ENCODE results near the gene LRPAP1.

The LRPAP1 gene

GRCh38 chr4:3519468-3520264 lies 12.6 kb downstream of the LRPAP1 start:
- TF ChIP-seq GATA3 (IDR thresholded peaks at IDR 0.05; ENCODE audit: low read depth, low read length) (no peak), GATA2 (IDR thresholded peaks at IDR 0.05; ENCODE audit: low read depth, low read length) (no peak)

DNA sequence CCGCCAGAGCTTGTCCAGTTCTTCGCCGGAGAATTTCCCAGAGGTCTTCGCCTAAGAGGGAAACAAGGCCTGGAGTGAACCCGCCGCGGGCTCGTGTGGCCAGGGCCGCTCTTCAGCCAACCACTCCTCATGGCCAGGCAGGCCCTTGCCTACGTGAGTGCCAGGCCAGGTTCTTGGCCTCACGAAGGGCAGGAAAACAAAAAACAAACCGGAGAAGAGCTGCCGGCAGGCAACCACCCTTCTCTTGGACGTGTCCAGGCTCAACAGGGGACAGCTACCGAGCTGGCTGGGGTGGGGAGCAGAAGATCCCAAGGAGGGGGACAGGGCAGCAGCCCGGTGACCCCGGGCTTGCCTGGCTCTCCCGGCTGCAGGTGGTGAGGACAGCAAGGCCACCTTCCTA lies 13.3 kb downstream of the LRPAP1 start:
- TF ChIP-seq GATA3 (IDR thresholded peaks at IDR 0.05; ENCODE audit: low read depth, low read length) (no peak), GATA2 (IDR thresholded peaks at IDR 0.05; ENCODE audit: low read depth, low read length) (no peak)

GRCh38 chr4:3518511-3518880 lies 13.7 kb downstream of the LRPAP1 start:
- TF ChIP-seq GATA3 (IDR thresholded peaks at IDR 0.05; ENCODE audit: low read depth, low read length) (no peak), GATA2 (IDR thresholded peaks at IDR 0.05; ENCODE audit: low read depth, low read length) (no peak)

DNA sequence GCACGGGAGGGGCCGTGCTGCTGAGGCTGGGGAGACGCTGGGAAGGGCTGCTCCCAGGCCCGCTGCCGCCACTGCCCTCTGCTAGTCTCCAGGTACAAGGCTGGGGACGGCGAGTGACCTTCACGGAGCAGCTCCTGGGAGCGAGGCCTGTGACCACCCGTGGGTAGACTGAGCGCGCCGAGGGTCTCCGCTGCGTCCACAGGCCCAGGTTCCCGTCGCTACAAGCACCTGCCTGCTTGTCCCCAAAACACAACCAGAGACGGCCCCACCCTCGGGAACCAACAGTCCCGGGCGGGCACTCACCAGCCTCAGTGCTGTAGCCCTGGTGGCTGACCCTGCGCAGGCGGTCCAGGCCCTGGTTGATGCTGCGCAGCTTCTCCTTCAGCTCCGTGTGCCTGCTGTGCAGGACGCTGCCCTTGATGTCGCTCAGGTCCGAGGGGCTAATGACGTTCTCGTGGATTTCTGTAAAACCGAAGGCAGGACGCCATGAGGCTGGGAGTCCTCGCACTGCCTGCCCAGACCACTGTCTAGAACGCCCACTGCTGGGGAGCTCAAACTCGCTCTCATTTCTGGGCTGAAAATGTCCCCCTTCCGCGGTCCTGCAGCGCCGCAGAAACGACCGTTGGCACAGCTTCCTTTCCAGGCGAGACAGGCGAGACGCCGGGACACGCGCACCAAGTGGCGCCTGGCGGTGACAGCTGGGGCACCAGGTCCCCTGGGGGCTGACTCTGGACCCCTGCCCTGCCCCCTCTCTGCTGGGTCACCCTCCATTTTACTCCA lies 14.3 kb downstream of the LRPAP1 start:
- TF ChIP-seq GATA3 (IDR thresholded peaks at IDR 0.05; ENCODE audit: low read depth, low read length) (no peak), GATA2 (IDR thresholded peaks at IDR 0.05; ENCODE audit: low read depth, low read length) (no peak)

DNA sequence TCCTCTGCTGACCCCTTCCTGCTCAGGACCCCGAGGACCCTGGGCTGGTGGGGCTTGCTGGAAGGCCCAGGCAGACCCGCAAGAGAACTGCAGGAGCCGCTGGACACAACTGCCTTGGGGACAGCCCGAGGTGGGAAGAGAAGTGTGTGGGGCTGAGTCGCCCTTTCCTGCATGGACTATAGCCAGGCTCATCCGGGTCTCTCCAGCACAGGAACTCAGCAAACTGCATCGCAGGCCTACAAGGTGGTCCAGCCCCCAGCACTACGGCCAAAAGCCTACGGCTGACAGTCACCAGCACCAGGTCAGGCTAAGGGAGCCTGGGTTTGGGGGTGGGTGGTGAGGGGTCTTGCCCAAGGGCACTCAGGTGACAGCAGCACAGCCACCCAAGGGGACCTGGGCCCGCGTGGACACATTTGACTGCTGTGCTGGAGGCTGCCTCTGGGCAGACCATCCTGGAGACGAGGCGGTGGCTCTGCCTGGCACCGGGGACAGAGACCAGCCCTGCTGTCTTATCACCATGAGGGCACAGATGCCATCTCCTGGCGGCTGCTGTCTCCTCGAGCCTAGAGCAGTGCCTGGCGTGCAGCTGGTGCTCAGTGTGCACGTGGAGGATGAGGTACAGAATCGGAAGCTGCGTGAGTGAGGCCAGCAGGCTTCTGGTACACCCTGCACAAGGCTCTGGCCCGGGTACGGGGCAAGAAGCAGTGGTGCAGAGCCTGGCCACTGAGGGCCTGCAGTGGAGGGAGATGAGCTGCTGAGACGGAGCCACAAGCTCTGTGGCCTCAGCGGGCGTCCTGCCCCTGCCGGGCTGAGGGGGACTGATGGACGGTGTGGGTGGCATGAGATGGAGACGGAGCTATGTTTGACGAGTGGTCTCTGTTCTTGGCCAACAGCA lies 15.1 kb downstream of the LRPAP1 start:
- TF ChIP-seq GATA2 (IDR thresholded peaks at IDR 0.05; ENCODE audit: low read depth, low read length) (no peak), GATA3 (IDR thresholded peaks at IDR 0.05; ENCODE audit: low read depth, low read length) (no peak)

- TF ChIP-seq GATA2 (IDR thresholded peaks at IDR 0.05; ENCODE audit: low read depth, low read length) (no peak), GATA3 (IDR thresholded peaks at IDR 0.05; ENCODE audit: low read depth, low read length) (no peak)
Measured at GRCh38 chr4:3516061-3516835, 16.0 kb downstream of the LRPAP1 start.

GRCh38 chr4:3515646-3516045 lies 16.6 kb downstream of the LRPAP1 start:
- TF ChIP-seq GATA2 (IDR thresholded peaks at IDR 0.05; ENCODE audit: low read depth, low read length) = no peak
- TF ChIP-seq GATA3 (IDR thresholded peaks at IDR 0.05; ENCODE audit: low read depth, low read length) = no peak

DNA sequence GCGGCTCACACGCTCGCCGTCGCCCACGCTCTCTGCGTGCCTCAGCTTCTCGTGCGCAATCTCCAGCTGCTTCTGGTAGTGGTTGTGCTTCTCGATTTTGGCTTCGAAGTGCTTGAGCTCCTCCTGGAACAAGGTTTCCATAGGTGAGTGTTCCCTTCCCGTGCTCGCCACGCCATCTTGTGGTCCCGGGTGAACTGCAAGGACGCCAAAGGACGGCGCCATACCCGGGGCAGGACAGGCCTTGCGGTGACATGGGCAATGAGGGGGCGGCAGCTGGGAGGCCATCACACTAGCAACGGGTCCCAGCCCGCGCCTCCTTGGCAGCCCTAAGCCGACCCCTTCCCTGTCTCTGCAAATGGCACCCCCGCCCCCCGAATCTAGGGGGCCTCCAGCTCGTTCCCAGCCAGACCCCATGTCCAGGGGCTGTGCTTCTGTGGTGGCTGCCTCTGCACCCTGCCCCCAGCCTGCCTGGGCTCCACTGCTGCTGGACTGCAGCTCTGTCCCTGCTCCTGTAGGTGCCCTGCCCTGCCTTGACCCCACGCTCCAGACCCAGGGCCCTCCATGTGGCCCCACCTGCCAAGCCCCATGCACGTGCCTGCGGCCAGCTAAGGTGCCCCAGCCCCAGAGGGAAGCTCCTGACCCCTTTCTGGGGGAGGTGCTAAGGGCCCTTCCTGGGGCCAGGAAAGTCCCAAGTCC lies 17.3 kb downstream of the LRPAP1 start:
- TF ChIP-seq GATA3 (IDR thresholded peaks at IDR 0.05; ENCODE audit: low read depth, low read length) (no peak), GATA2 (IDR thresholded peaks at IDR 0.05; ENCODE audit: low read depth, low read length) (no peak)

DNA sequence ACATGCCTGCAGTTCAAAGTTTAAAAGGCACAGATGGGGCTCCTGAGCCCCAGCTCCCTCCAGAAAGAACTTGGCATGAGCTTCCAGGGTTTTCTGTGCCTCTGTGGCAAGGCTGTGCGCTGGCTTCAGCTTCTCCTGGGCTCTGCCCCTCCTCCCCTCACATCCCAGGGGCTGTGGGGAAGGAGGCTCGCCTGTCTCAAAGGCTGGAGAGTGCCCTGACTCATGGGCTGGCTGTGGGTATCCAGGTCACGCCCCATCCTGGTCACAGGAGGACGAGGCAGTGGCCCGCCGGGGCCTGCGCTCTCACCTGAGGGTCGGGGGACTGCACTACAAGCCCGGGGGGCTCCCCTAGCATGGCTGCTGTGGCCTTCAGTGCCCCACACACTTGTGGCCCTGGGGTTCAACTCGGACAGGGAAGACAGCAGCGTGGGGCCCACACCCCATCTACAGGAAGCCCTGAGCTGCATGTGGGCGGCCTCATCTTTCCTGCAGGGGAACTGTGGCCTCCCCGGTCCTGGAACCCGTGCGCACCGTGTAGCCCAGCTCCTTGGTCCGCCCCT lies 17.9 kb downstream of the LRPAP1 start:
- TF ChIP-seq GATA2 (IDR thresholded peaks at IDR 0.05; ENCODE audit: low read depth, low read length) (no peak), GATA3 (IDR thresholded peaks at IDR 0.05; ENCODE audit: low read depth, low read length) (no peak)

DNA sequence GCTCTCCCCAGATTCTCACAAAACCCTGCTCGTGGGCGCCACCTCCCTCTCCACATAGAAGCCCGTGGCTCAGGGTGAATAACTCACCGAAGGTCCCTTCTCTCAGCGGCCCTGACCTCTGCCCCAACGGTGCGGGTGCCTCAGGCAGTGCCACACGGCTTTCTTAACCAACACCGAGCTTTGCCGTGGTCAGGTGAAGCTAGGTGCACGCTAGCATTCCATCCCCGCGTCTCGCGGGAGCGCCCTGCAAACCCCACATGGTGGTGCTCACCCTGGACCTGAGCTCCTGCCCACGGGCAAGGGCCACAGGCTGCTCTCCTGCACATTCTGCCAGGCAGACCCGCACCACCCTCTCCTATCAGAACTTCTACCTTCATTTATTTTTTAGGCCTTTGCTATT lies 18.4 kb downstream of the LRPAP1 start:
- TF ChIP-seq GATA3 (IDR thresholded peaks at IDR 0.05; ENCODE audit: low read depth, low read length) = no peak
- TF ChIP-seq GATA2 (IDR thresholded peaks at IDR 0.05; ENCODE audit: low read depth, low read length) = no peak

GRCh38 chr4:3512719-3513118 lies 19.5 kb downstream of the LRPAP1 start:
- TF ChIP-seq GATA3 (IDR thresholded peaks at IDR 0.05; ENCODE audit: low read depth, low read length) (no peak), GATA2 (IDR thresholded peaks at IDR 0.05; ENCODE audit: low read depth, low read length) (no peak)

GRCh38 chr4:3512279-3512678 lies 19.9 kb downstream of the LRPAP1 start:
- no peak for TF ChIP-seq GATA2 (IDR thresholded peaks at IDR 0.05; ENCODE audit: low read depth, low read length)
- TF ChIP-seq GATA3 (IDR thresholded peaks at IDR 0.05; ENCODE audit: low read depth, low read length) = no peak

DNA sequence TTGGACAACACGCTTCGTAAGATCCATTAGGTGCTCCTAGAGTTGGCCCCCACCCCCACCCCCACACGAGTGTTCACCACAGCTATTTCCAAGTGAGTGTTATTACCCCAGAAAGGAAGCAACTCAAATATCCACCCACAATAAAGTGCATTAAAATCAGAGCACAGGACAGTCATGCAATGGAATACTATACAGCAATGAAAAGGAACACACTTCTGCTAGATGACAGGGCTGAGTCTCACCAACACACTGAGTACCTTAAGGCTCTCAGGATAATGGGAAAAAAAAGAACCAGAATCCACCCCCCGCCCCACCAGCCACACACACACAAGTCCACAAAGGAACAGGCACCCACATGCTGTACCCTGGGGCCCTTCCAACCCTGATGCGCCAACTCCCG lies 21.0 kb downstream of the LRPAP1 start:
- no peak for TF ChIP-seq GATA3 (IDR thresholded peaks at IDR 0.05; ENCODE audit: low read depth, low read length)
- TF ChIP-seq GATA2 (IDR thresholded peaks at IDR 0.05; ENCODE audit: low read depth, low read length) = no peak

All from SH-SY5Y (cell line).